Endothelial cell (in vitro differentiated cells): ENCODE results near the gene GID4. TPM values are rescaled to one million over a fixed set of nuclear protein-coding genes. Genes with fewer than 3 reads are reported as not detected.

Experiments
- DNase-seq: peaks from one replicate; pipeline ENCODE4 v3.0.0; 2021; ENCODE audit warnings: low spot score
- H3K27ac Mint-ChIP-seq: one replicate; pipeline ENCODE4 v1.8.0; 2021; ENCODE audit warnings: mixed read lengths, inconsistent platforms; ENCODE audit not compliant: unreplicated experiment
- H3K27me3 Mint-ChIP-seq: one replicate; pipeline ENCODE4 v1.8.0; 2021; ENCODE audit warnings: mild to moderate bottlenecking, moderate library complexity, mixed read lengths, inconsistent platforms; ENCODE audit not compliant: unreplicated experiment
- H3K36me3 Mint-ChIP-seq: one replicate; pipeline ENCODE4 v1.8.0; 2021; ENCODE audit warnings: mild to moderate bottlenecking, low read depth, mixed read lengths, inconsistent platforms; ENCODE audit not compliant: unreplicated experiment
- H3K4me1 Mint-ChIP-seq: one replicate; pipeline ENCODE4 v1.8.0; 2021; ENCODE audit warnings: mild to moderate bottlenecking, mixed read lengths, inconsistent platforms; ENCODE audit not compliant: unreplicated experiment
- H3K4me3 Mint-ChIP-seq: one replicate; pipeline ENCODE4 v1.8.0; 2021; ENCODE audit warnings: mild to moderate bottlenecking, mixed read lengths, inconsistent platforms; ENCODE audit not compliant: unreplicated experiment
- H3K9me3 Mint-ChIP-seq: one replicate; pipeline ENCODE4 v1.8.0; 2021; ENCODE audit warnings: mixed read lengths, inconsistent platforms; ENCODE audit not compliant: unreplicated experiment
- total RNA-seq: library from RNA; stranded (reverse); fragmentation: NEBNext Ultra II Directional; extraction: Animal tissue kit (Norgen Biotek cat#: 25700); gene quantifications from one replicate; pipeline ENCODE4 v1.2.1, GENCODE V29; 2021; ENCODE audit not compliant: unreplicated experiment
- TF ChIP-seq, protein P1 (sequence below): fragments of 200-600 bp; sonication (generic); IDR thresholded peaks from one replicate; pipeline ENCODE4 v1.5.0; 2021; ENCODE audit warnings: antibody characterized with exemption; ENCODE audit not compliant: unreplicated experiment

GID4 gene
- total RNA-seq, 1 donor from 2014 or later = 15.5 TPM

DNA sequence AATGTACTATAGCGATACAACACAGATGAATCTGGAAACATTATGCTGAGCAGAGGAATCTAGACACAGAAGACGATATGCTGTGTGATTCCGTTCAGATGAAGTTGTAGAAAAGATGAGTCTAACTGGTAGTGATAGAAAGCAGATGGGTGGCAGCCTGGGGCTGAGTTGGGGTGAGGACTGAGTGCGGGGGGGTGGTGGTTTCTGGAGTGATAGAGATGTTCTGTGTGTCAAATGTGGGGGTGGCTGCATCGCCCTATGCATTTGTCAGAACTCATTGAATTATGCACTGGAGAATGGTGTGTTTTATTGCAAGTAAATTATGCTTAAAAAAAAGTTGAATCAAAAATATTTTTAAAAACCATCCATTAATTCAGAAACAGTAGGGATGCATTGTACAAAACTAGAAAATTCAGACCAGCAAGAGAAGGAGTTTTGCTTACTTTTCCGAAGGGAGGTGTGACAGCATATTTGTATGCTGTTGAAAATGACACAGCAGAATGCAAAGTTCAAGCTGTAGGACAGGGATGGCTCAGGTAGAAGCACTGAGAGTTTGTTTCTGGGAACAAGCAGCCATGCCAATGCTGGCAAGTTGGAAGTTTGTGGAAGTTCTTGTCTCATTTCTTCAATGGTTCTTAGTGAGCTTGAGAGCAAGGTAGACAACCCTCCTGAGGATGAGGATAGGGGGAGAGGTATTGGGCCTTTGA, 35.5 kb downstream of the GID4 start:
- TF ChIP-seq, protein P1, sequence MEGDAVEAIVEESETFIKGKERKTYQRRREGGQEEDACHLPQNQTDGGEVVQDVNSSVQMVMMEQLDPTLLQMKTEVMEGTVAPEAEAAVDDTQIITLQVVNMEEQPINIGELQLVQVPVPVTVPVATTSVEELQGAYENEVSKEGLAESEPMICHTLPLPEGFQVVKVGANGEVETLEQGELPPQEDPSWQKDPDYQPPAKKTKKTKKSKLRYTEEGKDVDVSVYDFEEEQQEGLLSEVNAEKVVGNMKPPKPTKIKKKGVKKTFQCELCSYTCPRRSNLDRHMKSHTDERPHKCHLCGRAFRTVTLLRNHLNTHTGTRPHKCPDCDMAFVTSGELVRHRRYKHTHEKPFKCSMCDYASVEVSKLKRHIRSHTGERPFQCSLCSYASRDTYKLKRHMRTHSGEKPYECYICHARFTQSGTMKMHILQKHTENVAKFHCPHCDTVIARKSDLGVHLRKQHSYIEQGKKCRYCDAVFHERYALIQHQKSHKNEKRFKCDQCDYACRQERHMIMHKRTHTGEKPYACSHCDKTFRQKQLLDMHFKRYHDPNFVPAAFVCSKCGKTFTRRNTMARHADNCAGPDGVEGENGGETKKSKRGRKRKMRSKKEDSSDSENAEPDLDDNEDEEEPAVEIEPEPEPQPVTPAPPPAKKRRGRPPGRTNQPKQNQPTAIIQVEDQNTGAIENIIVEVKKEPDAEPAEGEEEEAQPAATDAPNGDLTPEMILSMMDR = no peak
- Mint-ChIP-seq H3K9me3 (no peaks in the 10 kb centered on the region), H3K4me1 (peaks cover 4% of the 10 kb centered on the region), H3K27me3 (peaks cover 3% of the 10 kb centered on the region), H3K27ac (no peak overlapping the region), H3K36me3 (no peaks in the 10 kb centered on the region), H3K4me3 (no peak overlapping the region)
- DNase-seq = no peak

DNA sequence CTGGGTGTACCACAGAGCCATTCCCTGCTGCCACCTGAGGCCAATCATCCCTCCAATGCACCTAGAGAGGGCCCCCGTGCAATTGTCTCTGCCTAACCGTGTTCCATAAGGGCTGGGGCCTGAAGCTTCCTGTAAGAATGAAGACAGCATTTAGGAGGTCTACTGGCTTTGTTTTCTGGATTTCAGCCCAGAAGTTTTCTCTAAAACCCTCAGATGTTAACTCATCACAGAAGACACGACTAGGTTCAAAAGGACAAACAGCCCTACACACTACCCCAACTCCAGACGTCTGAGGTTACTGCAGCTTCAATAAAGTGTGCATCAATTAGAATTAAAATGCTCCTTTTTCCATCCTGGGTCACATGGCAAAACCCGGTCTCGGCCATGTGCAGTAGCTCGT, 37.7 kb downstream of the GID4 start:
- H3K9me3 Mint-ChIP-seq = no peaks in the 10 kb centered on the region
- H3K4me1 Mint-ChIP-seq = no peaks in the 10 kb centered on the region
- no peaks in the 10 kb centered on the region for H3K36me3 Mint-ChIP-seq
- TF ChIP-seq, protein P1 = no peak
- DNase-seq = no peak
- H3K4me3 Mint-ChIP-seq = no peak overlapping the region
- H3K27ac Mint-ChIP-seq = no peak overlapping the region
- H3K27me3 Mint-ChIP-seq = peaks cover 3% of the 10 kb centered on the region

DNA sequence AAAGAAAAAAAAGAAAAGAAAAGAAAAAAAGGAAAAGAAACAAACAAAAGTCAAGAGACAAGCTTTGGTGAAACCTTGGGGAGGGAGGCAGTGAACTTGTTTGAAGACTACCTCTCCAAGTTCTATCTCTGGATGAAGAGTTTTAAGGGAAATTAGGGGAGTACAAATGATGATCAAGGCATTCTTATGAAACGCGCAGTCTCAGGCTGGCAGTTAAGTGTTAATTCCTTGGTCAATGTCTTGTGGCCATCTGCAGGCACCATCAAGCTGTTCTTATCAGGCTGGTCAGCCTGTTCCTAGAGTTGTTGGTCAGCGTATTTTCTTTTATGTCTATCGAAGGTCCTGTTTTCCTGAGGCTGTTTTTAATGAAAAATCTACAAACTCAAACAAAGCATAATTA, 40.3 kb downstream of the GID4 start:
- Mint-ChIP-seq H3K27ac (no peak overlapping the region), H3K4me1 (no peaks in the 10 kb centered on the region), H3K4me3 (no peak overlapping the region), H3K9me3 (no peaks in the 10 kb centered on the region), H3K27me3 (peaks cover 3% of the 10 kb centered on the region), H3K36me3 (no peaks in the 10 kb centered on the region)
- TF ChIP-seq, protein P1 = no peak
- no peak for DNase-seq

DNA sequence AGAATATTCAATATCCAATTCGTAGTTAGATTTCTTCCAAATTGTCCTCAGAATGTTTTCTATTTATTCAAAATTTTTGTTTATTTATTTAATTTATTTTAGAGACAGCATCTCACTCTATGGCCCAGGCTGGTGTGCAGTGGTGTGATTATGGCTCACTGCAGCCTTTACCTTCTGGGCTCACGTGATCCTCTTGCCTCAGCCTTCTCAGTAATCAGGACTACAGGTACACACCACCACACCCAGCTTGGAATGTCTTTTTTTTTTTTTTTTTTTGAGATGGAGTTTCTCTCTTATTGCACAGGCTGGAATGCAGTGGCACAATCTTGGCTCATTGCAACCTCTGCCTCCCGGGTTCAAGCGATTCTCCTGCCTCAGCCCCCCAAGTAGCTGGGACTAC, 45.0 kb downstream of the GID4 start:
- H3K4me1 Mint-ChIP-seq = peaks cover 6% of the 10 kb centered on the region

More for the DNA sequence above, 45.0 kb downstream of the GID4 start:
- no peak overlapping the region for H3K4me3 Mint-ChIP-seq
- DNase-seq = no peak
- H3K27me3 Mint-ChIP-seq = peaks cover 3% of the 10 kb centered on the region
- H3K36me3 Mint-ChIP-seq = no peaks in the 10 kb centered on the region
- no peak overlapping the region for H3K27ac Mint-ChIP-seq
- TF ChIP-seq, protein P1 = no peak
- H3K9me3 Mint-ChIP-seq = no peaks in the 10 kb centered on the region
